Activated naive CD8-positive, alpha-beta T cell treated with anti-CD3 and anti-CD28 coated beads, Interleukin-2, amount 50 U/mL, for 16 hours (primary cell): ENCODE data around the gene TM6SF1.
"Not testable (repeated sequence)": the region's sequence is repeated elsewhere in the genome, so short reads cannot be mapped to it uniquely, and the experiment has no call there.

Experiments
- DNase-seq: peaks from one replicate; pipeline ENCODE4 v3.0.0-alpha.2; 2020; ENCODE audit warnings: low read depth, low spot score

The TM6SF1 gene

GRCh38 chr15:83115831-83116565, 8.6 kb downstream of the TM6SF1 start:
- DNase-seq = no peak

DNA sequence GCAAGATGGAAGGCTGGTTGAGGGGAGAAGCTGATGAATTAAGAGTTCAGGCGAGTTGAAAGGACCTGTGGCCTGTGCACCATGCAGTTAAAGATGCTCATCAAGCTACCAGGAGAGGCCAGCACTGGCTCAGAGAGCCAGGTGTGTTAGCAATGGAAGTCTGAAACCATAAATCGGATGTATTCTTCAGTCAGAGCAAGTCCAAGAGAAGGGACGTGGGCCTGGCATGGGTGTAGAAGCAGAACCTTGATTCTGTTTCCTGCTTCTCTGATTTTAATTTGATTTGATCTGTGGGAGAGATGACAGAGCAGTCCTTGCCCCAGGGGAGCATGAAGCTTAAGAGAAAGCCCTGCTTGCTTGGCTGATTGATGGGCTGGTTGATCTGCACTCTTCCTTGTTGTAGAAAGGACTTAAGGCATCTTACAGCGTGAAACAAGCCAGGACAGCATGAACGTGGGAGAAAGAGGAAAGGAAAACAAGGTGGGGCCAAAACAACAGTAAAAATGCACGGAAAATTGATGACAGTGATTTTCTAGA, 10.9 kb downstream of the TM6SF1 start:
- DNase-seq = no peak

DNA sequence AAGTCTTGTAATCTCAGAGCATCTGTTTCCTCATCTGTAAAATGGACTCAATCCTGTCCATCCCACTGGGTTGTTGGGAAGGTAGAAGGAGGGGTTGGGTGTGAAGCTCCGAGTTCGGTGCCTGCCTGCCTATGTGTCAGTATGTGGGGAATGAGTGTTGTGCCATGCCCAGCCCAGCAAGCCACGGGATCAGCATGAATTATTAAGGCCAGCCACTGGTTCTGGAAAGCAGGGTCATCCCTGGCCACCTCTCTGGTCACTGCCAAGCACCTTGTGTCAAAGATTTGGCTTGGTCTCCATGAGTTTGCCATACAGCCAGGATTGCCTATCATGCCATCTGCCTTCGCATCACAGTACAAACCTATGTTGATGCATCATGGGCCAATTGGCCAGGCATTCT, 11.5 kb downstream of the TM6SF1 start:
- DNase-seq = no peak

GRCh38 chr15:83119968-83120581, 12.6 kb downstream of the TM6SF1 start:
- no peak for DNase-seq

DNA sequence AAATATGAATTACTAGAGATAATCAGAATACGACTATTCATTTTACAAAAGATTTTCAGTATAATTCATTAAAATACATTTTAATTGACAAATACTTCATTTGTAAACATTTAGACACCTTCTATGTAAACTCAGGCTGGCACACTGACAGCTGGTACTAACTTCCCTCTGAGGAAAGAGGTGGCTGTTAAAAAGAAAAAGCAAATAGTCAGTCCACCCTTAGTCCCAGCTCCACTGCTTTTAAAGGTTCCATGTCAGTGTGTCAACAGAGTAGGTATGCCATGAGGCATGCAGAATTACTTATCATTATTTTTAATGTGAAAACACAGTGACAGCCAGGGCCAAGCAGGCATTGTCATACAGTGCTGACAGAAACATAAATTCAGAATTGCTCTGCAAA, 16.1 kb downstream of the TM6SF1 start:
- no peak for DNase-seq

GRCh38 chr15:83127547-83128150, 20.2 kb downstream of the TM6SF1 start:
- DNase-seq = no peak

GRCh38 chr15:83129791-83130190, 22.3 kb downstream of the TM6SF1 start:
- DNase-seq = no peak

DNA sequence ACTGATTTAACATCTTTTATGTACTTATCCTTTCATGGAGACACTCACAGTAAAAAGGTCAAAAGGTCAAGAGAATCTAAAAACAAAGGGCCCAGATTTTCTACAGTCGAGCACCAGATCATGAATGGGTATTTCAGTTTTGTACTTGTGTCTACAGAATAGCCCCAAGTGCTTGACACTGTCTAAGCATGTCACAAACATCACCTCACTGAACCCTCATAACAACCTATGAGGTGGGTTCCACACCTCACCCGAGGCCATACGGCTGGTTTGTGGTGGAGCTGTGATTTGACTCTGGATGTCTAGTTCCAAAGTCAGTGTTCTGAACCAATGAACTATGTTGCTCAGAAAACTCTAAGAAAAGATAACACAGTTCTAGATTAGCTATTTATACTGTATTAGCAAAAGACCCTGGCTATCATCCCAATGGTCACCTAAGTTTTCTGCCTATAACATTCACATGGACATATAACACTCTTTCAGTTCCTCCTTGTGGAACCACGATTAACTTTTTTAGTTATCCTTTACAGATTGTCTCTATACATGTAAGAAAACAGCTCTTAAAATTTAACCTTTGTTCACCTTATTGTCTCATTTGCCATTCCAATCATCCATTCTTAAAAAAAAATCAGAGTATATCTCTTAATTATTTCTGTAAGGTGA, 25.5 kb downstream of the TM6SF1 start:
- no peak for DNase-seq

GRCh38 chr15:83142151-83142550, 34.7 kb downstream of the TM6SF1 start:
- DNase-seq = not testable (repeated sequence)

DNA sequence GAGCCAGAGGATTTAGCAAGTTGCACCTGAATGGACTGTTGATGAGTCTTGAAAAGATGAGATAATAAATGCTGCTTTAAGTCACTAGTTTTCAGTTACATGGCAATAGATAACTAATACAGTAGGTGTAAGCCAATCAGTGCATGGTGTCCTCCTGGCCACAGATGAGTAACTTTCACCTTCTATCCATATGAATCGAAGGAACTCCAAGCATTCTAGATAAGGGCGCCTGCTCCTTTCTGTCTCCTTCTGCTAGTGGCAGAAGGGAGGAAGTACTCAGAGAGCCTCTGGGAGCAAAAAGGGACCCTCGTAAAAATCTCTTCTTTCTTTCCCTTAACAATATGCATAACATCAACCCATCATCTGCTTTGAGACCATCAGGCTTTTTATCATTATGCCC, 37.3 kb downstream of the TM6SF1 start:
- DNase-seq = no peak

DNA sequence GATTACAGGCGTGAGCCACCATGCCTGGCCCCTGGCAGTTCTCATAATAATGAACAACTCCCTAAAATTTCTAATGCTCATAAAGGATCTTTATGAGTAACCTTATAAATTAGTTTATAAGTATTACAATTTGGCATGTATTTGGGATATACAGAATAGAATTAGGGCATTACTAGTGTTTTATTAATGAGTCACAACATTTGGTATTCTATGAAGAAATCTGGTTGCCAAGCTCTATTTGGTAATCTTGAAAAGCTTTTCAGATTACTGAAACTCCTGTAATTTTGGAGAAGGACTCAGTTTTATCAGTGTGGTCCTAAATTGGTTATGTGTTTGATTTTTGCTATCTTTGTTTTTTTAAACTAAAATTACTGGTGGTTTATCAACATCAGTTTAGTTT, 45.8 kb downstream of the TM6SF1 start:
- no peak for DNase-seq

GRCh38 chr15:83155942-83156341, 48.5 kb downstream of the TM6SF1 start:
- no peak for DNase-seq

GRCh38 chr15:83158393-83158792, 50.9 kb downstream of the TM6SF1 start:
- DNase-seq = no peak

DNA sequence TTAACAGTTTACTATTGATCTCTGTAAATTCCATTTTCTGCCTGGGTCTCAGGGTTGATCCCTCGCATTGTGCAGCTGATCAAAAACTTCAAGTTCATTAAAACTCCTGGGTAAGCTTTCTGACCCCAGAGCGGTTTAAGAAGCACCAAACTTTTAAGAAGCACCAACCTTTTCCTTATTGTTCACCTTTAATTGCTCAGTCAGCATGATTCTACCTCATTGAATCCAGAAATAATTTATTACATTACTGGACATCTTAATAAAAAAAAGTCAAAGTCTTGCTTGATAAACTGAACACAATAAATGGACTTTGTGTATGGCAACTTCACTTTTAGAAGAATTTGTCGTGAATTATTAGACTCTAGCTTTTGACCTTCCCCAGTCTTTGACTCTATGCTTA, 53.3 kb downstream of the TM6SF1 start:
- no peak for DNase-seq

DNA sequence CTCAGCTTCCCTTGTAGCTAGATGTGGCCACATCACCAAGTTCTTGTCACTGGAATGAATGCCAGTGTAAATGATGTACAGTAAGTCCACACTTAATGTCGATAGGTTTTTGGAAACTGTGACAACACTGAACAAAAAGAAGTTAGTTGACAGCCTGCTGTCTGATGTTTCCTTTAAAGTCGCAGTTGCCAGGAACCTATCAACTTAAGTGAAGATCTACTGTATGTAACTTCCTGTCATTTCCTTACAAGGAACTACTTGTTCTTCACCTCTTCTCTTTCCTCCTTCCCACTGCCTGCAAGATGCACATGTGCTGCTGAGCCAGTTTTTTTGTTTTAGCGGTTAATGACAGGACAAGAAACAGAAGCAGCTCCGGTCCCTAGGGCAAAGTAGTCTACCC, 55.6 kb downstream of the TM6SF1 start:
- no peak for DNase-seq

DNA sequence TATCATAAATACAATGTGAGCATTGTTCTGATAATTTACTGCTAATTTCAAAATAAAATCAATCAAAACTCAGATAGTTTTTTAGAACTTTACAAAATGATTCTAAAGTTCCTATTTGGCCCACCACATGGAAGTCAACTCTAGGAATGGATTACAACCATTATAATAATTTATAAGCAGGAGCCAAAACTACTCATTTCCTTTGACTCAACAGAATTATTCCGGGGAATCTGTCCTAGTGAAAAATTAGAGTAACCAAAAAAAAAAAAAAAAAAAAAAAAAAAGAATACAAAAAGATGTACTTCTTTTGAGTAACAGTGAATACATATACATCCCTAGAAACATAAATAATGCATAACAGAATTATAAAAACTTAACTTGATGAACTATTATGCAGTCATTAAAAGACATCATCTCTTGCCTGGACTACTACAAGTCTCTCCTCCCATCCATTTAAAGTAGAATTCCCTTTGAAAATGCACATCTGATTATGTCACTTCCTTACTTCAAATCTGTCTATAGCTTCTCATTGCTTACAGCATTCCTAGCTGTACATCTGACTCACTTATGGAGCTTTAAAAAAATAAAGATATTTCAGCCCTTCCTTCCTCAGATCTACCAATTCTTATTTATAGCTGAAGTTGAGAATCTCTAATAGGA, 56.8 kb downstream of the TM6SF1 start:
- no peak for DNase-seq

GRCh38 chr15:83164771-83165404, 57.4 kb downstream of the TM6SF1 start:
- no peak for DNase-seq

GRCh38 chr15:83166218-83166617, 58.8 kb downstream of the TM6SF1 start:
- no peak for DNase-seq

GRCh38 chr15:83166830-83167229, 59.4 kb downstream of the TM6SF1 start:
- no peak for DNase-seq

DNA sequence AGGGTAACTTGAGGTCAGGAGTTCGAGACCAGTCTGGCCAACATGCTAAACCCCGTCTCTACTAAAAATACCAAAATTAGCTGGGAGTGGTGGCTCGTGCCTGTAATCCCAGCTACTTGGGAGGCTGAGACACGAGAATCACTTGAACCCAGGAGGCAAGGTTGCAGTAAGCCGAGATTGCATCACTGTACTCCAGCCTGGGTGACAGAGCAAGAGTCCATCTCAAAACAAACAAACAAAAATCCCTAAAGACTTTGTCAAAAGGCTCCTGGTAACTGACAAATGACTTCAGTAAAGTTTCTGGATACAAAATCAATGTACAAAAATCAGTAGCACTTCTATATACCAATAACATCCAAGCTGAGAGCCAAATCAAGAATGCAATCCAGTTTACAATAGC, 62.1 kb downstream of the TM6SF1 start:
- not testable (repeated sequence) for DNase-seq

DNA sequence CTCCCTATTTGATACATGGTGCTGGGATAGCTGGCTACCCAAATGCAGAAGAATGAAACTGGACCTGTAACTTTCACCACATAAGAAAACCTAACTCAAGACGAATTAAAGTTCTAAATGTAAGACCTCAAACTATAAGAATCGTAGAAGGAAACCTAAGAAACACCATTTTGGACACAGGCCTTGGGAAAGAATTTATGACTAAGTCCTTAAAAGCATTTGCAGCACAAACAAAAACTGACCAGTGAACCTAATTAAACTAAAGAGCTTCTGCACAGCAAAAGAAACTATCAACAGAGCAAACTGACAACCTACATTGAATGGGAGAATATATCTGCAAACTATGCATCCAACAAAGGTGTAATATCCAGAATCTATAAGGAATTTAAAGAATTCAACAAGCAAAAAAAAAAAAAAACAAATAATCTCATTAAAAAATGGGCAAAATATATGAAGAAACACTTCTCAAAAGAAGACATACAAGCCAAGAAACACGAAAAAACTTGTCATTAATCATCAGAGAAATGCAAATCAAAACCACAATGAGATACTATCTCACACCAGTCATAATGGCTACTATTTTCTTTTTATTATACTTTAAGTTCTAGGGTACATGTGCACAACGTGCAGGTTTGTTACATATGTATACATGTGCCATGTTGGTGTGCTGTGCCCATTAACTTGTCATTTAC, 63.2 kb downstream of the TM6SF1 start:
- no peak for DNase-seq
